Neural progenitor cell (in vitro differentiated cells): ENCODE measurements around the gene ATP8B4.

Experiments
- EZH2 ChIP-seq: fragments of 200-600 bp; sonication (generic); IDR thresholded peaks from 2 replicates; pipeline ENCODE4 v1.6.1; 2017; ENCODE audit warnings: antibody characterized with exemption, mild to moderate bottlenecking, moderate library complexity
- TF ChIP-seq, protein P1 (sequence below): fragments of 200-600 bp; sonication (generic); IDR thresholded peaks from 2 replicates; pipeline ENCODE4 v1.5.1; 2017; ENCODE audit warnings: antibody characterized with exemption, mild to moderate bottlenecking

DNA sequence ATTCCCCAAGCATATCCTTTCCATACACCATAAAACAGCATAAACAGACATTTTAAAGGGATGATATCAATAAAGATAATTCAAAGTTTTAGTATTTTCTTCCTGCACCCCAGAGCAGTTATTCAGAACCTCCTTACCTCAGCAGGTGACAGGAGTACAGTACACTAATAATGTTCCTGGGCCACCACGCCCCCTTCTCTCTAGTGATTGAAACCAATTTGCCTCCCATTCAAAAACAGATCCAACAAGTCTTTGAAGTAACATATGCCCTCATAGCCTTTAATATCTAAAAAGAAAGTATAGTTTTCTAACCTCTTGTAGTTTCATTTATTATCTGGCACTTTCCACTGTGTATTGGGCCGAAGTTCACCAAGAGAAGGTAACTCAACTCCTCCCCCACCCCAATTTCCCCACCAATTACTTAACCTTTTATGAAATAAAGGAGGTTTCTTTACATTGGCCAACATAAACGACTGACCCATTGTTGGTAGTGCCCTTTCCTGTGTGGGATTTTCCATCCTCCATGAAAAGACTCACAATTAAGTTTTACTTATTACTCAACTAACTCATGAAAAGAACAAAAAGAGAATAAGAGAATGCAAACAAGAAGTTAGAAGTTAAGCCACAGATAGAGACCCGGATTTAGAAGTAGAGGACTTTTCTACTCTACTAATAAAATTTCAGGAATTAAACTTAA, 5.0 kb upstream of the ATP8B4 start:
- TF ChIP-seq, protein P1, sequence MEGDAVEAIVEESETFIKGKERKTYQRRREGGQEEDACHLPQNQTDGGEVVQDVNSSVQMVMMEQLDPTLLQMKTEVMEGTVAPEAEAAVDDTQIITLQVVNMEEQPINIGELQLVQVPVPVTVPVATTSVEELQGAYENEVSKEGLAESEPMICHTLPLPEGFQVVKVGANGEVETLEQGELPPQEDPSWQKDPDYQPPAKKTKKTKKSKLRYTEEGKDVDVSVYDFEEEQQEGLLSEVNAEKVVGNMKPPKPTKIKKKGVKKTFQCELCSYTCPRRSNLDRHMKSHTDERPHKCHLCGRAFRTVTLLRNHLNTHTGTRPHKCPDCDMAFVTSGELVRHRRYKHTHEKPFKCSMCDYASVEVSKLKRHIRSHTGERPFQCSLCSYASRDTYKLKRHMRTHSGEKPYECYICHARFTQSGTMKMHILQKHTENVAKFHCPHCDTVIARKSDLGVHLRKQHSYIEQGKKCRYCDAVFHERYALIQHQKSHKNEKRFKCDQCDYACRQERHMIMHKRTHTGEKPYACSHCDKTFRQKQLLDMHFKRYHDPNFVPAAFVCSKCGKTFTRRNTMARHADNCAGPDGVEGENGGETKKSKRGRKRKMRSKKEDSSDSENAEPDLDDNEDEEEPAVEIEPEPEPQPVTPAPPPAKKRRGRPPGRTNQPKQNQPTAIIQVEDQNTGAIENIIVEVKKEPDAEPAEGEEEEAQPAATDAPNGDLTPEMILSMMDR, result no peak
- no peak for TF ChIP-seq EZH2
